ENCODE measurements around the gene MTCH1. TPM values are rescaled to one million over a fixed set of nuclear protein-coding genes. Genes with fewer than 3 reads are reported as not detected.

The MTCH1 gene
- total and polyA plus RNA-seq, 2 donors from 2014 or later = 194 to 202 TPM

- Histone ChIP-seq H3K4me3 (ENCODE audit: low read length in 3 of 3) (no peak overlapping the region), H3K9ac (ENCODE audit: low read length in 3 of 3) (no peak overlapping the region), H3K9me3 (ENCODE audit: control insufficient read depth in 2 of 3, insufficient read depth in 1 of 3, low read length in 3 of 3) (no peaks in the 10 kb centered on the region), H3K4me1 (ENCODE audit: control insufficient read depth in 2 of 3, insufficient read depth in 2 of 3, low read depth in 1 of 3, low read length in 3 of 3) (peaks cover 0 to 16% (median 12%) of the 10 kb centered on the region in 3 donors), H3K36me3 (ENCODE audit: control insufficient read depth in 2 of 3, insufficient read depth in 3 of 3, low read length in 3 of 3) (peaks cover 8 to 53% (median 50%) of the 10 kb centered on the region in 3 donors), H3K27ac (ENCODE audit: low read depth in 2 of 2, low read length in 2 of 2) (peak overlapping the region in 1 of 2 donors; percentile 37), H3K27me3 (ENCODE audit: control insufficient read depth, insufficient read depth, low read length) (no peaks in the 10 kb centered on the region)
- DNase-seq (peak in 1 of 5 donors; percentile 79), FAIRE-seq (no peak)
- TF ChIP-seq CTCF (IDR thresholded peaks at IDR 0.05; ENCODE audit: borderline replicate concordance, extremely low read depth, insufficient read depth) = no peak
- intact Hi-C loops (cut with DNase I) = no loop called here
Observed at GRCh38 chr6:36968266-36968977, 17.6 kb downstream of the MTCH1 start.

DNA sequence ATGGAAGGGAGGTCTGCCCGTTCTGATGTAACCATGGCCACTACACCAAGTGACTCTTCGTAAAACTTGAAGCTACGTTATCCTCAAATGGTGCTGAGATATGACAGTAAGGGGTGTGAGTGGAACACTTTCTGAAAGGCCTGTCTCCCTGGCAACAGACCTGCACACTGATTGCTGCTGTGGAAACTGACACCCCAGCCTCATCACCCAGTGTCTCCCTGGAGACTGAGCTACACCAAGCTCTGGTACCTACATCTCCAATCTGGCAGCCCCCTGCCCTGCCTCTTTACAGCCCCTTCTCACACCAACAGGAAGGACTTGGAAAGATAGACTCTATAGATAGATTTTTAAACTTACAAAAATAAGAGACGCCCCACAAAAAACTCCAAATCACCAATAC lies 18.2 kb downstream of the MTCH1 start:
- Histone ChIP-seq H3K27ac (ENCODE audit: low read depth in 2 of 2, low read length in 2 of 2) (peak overlapping the region; percentile 1 to 79), H3K27me3 (ENCODE audit: control insufficient read depth, insufficient read depth, low read length) (no peaks in the 10 kb centered on the region), H3K4me3 (ENCODE audit: low read length in 3 of 3) (no peak overlapping the region), H3K36me3 (ENCODE audit: control insufficient read depth in 2 of 3, insufficient read depth in 3 of 3, low read length in 3 of 3) (peaks cover 7 to 53% (median 45%) of the 10 kb centered on the region in 3 donors), H3K9ac (ENCODE audit: low read length in 3 of 3) (peak overlapping the region in 1 of 3 donors; percentile 56), H3K4me1 (ENCODE audit: control insufficient read depth in 2 of 3, insufficient read depth in 2 of 3, low read depth in 1 of 3, low read length in 3 of 3) (peaks cover 0 to 16% (median 14%) of the 10 kb centered on the region in 3 donors), H3K9me3 (ENCODE audit: control insufficient read depth in 2 of 3, insufficient read depth in 1 of 3, low read length in 3 of 3) (no peaks in the 10 kb centered on the region)
- no peak for TF ChIP-seq CTCF (IDR thresholded peaks at IDR 0.05; ENCODE audit: borderline replicate concordance, extremely low read depth, insufficient read depth)
- DNase-seq = no peak
- intact Hi-C loops (cut with DNase I) = no loop called here
- no peak for FAIRE-seq

GRCh38 chr6:36967301-36967700 lies 18.7 kb downstream of the MTCH1 start:
- DNase-seq = peak in 1 of 5 donors; percentile 45
- TF ChIP-seq CTCF (IDR thresholded peaks at IDR 0.05; ENCODE audit: borderline replicate concordance, extremely low read depth, insufficient read depth) = no peak
- H3K9me3 ChIP-seq (ENCODE audit: control insufficient read depth in 2 of 3, insufficient read depth in 1 of 3, low read length in 3 of 3) = no peaks in the 10 kb centered on the region
- peaks cover 5 to 49% (median 41%) of the 10 kb centered on the region in 3 donors for H3K36me3 ChIP-seq (ENCODE audit: control insufficient read depth in 2 of 3, insufficient read depth in 3 of 3, low read length in 3 of 3)
- intact Hi-C loops (cut with DNase I) = no loop called here
- peak overlapping the region in 1 of 3 donors; percentile 56 for H3K9ac ChIP-seq (ENCODE audit: low read length in 3 of 3)
- FAIRE-seq = no peak
- peak overlapping the region; percentile 1 to 79 for H3K27ac ChIP-seq (ENCODE audit: low read depth in 2 of 2, low read length in 2 of 2)
- H3K4me1 ChIP-seq (ENCODE audit: control insufficient read depth in 2 of 3, insufficient read depth in 2 of 3, low read depth in 1 of 3, low read length in 3 of 3) = peaks cover 0 to 16% (median 14%) of the 10 kb centered on the region in 3 donors
- no peaks in the 10 kb centered on the region for H3K27me3 ChIP-seq (ENCODE audit: control insufficient read depth, insufficient read depth, low read length)
- no peak overlapping the region for H3K4me3 ChIP-seq (ENCODE audit: low read length in 3 of 3)
